IMR-90 (cell line): Measurements from ENCODE around the gene DISC1. TPM values are rescaled to one million over a fixed set of nuclear protein-coding genes. Genes with fewer than 3 reads are reported as not detected.

ENCODE experiments used
- ATAC-seq: fragments of 200-7000 bp; cut with Tn5 transposase; 2 replicates; pipeline ENCODE4 v1.9.1; 2020; ENCODE audit warnings: low read depth, mild to moderate bottlenecking, moderate library complexity
- BruUV-seq: library from RNA; stranded (reverse); fragments of 400-500 nt; replicated peaks from 2 replicates; lab custom pipeline; 2021; lab: Mats Ljungman, UMichigan
- CTCF ChIA-PET: fragments of 300-600 bp; formaldehyde crosslinking; extraction: SDS; loops from one replicate; lab custom pipeline; 2021; ENCODE audit warnings: antibody characterized with exemption; lab: Yijun Ruan, JAX
- POLR2A ChIA-PET: fragments of 300-600 bp; sonication (Branson Sonifier 250); formaldehyde crosslinking; loops from one replicate; lab custom pipeline; 2022; ENCODE audit warnings: antibody characterized with exemption; ENCODE audit not compliant: unreplicated experiment; lab: Charles Lee
- DNase-seq: peaks from one replicate; pipeline ENCODE4 v3.0.0; 2013
- H2AFZ ChIP-seq: replicated peaks from 2 replicates; pipeline ENCODE3; 2013; ENCODE audit warnings: low read length, mild to moderate bottlenecking; ENCODE audit not compliant: poor library complexity
- H2AK5ac ChIP-seq: 2 replicates; pipeline ENCODE4 v1.6.1; 2013; ENCODE audit warnings: low read depth, low read length, inconsistent platforms
- H2AK9ac ChIP-seq: replicated peaks from 2 replicates; pipeline ENCODE3; 2013; ENCODE audit warnings: mild to moderate bottlenecking, low read depth, low read length, moderate library complexity; ENCODE audit not compliant: poor library complexity
- H2BK120ac ChIP-seq: 2 replicates; pipeline ENCODE4 v1.6.1; 2013; ENCODE audit warnings: low read depth, low read length, inconsistent platforms
- H2BK15ac ChIP-seq: 3 replicates; pipeline ENCODE4 v1.6.1; 2013; ENCODE audit warnings: low read depth, low read length, inconsistent platforms
- H2BK20ac ChIP-seq: 2 replicates; pipeline ENCODE4 v1.6.1; 2013; ENCODE audit warnings: low read depth, mild to moderate bottlenecking, inconsistent platforms, low read length, moderate library complexity
- H2BK5ac ChIP-seq: 2 replicates; pipeline ENCODE4 v1.6.1; 2013; ENCODE audit warnings: mild to moderate bottlenecking, low read depth, low read length, inconsistent platforms; ENCODE audit not compliant: poor library complexity, severe bottlenecking
- H3K14ac ChIP-seq: replicated peaks from 2 replicates; pipeline ENCODE4 v1.6.1; 2013; ENCODE audit warnings: low read depth, low read length, inconsistent platforms
- H3K18ac ChIP-seq: 2 replicates; pipeline ENCODE4 v1.6.1; 2013; ENCODE audit warnings: low read depth, low read length, control low read depth
- H3K23ac ChIP-seq: 2 replicates; pipeline ENCODE4 v1.6.1; 2013; ENCODE audit warnings: low read depth, low read length, inconsistent platforms
- H3K27ac ChIP-seq: 2 replicates; pipeline ENCODE4 v1.5.1; 2013; ENCODE audit warnings: mild to moderate bottlenecking, control low read depth, low read length; ENCODE audit not compliant: insufficient read depth
- H3K27me3 ChIP-seq: 2 replicates; pipeline ENCODE4 v1.6.1; 2013; ENCODE audit warnings: low read length; ENCODE audit not compliant: control insufficient read depth, insufficient read depth
- H3K36me3 ChIP-seq: 2 replicates; pipeline ENCODE4 v1.6.1; 2013; ENCODE audit warnings: low read length, mixed read lengths; ENCODE audit not compliant: control insufficient read depth, insufficient read depth
- H3K4ac ChIP-seq: 2 replicates; pipeline ENCODE4 v1.6.1; 2013; ENCODE audit warnings: low read depth, low read length, inconsistent platforms
- H3K4me1 ChIP-seq: 2 replicates; pipeline ENCODE4 v1.6.1; 2013; ENCODE audit warnings: low read length, mixed read lengths; ENCODE audit not compliant: control insufficient read depth, insufficient read depth
- H3K4me2 ChIP-seq: 2 replicates; pipeline ENCODE4 v1.6.1; 2013; ENCODE audit warnings: low read depth, mild to moderate bottlenecking, control low read depth, low read length, moderate library complexity
- H3K4me3 ChIP-seq: 2 replicates; pipeline ENCODE4 v1.5.1; 2013; ENCODE audit warnings: low read depth, mild to moderate bottlenecking, control low read depth, low read length, moderate library complexity; ENCODE audit not compliant: insufficient read depth
- H3K56ac ChIP-seq: 2 replicates; pipeline ENCODE4 v1.6.1; 2013; ENCODE audit warnings: low read length, inconsistent platforms; ENCODE audit not compliant: insufficient read depth; ENCODE audit errors: extremely low read depth
- H3K79me1 ChIP-seq, 2 experiments: 2 replicates each; pipeline ENCODE4 v1.6.1; 2013; ENCODE audit warnings: low read length in 2 of 2, inconsistent platforms in 1 of 2, low read depth in 1 of 2
- H3K9ac ChIP-seq: 2 replicates; pipeline ENCODE4 v1.6.1; 2013; ENCODE audit warnings: low read depth, low read length, control low read depth
- H3K9me1 ChIP-seq: 2 replicates; pipeline ENCODE4 v1.6.1; 2013; ENCODE audit warnings: low read length, inconsistent platforms; ENCODE audit not compliant: insufficient read depth
- H3K9me3 ChIP-seq: 2 replicates; pipeline ENCODE4 v1.6.1; 2013; ENCODE audit warnings: low read length; ENCODE audit not compliant: control insufficient read depth, insufficient read depth
- H4K20me1 ChIP-seq: 2 replicates; pipeline ENCODE4 v1.6.1; 2013; ENCODE audit warnings: low read length, inconsistent platforms; ENCODE audit not compliant: insufficient read depth
- H4K5ac ChIP-seq: 2 replicates; pipeline ENCODE4 v1.6.1; 2013; ENCODE audit warnings: mild to moderate bottlenecking, low read depth, low read length, control low read depth
- H4K8ac ChIP-seq, 2 experiments: 2 replicates each; pipeline ENCODE4 v1.6.1; 2013; ENCODE audit warnings: low read depth in 2 of 2, low read length in 2 of 2, control low read depth in 1 of 2, inconsistent platforms in 1 of 2
- H4K91ac ChIP-seq: 2 replicates; pipeline ENCODE4 v1.6.1; 2013; ENCODE audit warnings: low read depth, low read length, inconsistent platforms; ENCODE audit not compliant: insufficient read depth
- CEBPB ChIP-seq: IDR thresholded peaks from 2 replicates; pipeline ENCODE4 v1.6.1; 2012; ENCODE audit warnings: low read depth, low read length, improper control_type of control experiment
- MXI1 ChIP-seq: IDR thresholded peaks from 2 replicates; pipeline ENCODE4 v1.6.1; 2012; ENCODE audit warnings: low read depth, mild to moderate bottlenecking, low read length, moderate library complexity, borderline replicate concordance
- RFX5 ChIP-seq: IDR thresholded peaks from 2 replicates; pipeline ENCODE4 v1.8.0; 2012; ENCODE audit warnings: low read depth, mild to moderate bottlenecking, low read length, moderate library complexity
- SMC3 ChIP-seq: fragments of 150-350 bp; IDR thresholded peaks from 2 replicates; pipeline ENCODE4 v1.6.1; 2016; ENCODE audit warnings: low read depth, mild to moderate bottlenecking, antibody characterized with exemption, low read length, moderate library complexity
- dilution Hi-C: fragments of 300-500 bp; cut with HindIII; formaldehyde crosslinking; loops from one replicate; pipeline ENCODE4 v1.14.3; 2018; ENCODE audit warnings: low sequenced_read_pairs; ENCODE audit not compliant: unreplicated experiment
- in situ Hi-C: fragments of 300-500 bp; cut with MboI; formaldehyde crosslinking; loops from 3 replicates; pipeline ENCODE4 v1.14.3; 2019; ENCODE audit warnings: low sequenced_read_pairs, inconsistent platforms, mixed read lengths
- intact Hi-C: fragments of 100-400 bp; cut with micrococcal nuclease; formaldehyde crosslinking; loops from 2 replicates; pipeline ENCODE4 v1.10.0; 2022
- polyA plus RNA-seq, 3 experiments: library from polyadenylated mRNA; depleted of rRNA; stranded (reverse); fragments of >200 nt; gene quantifications; 2 replicates each; pipeline ENCODE4 v1.2.3, GENCODE V29; 2012; ENCODE audit warnings: low replicate concordance in 1 of 3
- total RNA-seq: library from RNA; depleted of rRNA; stranded (reverse); fragments of >200 nt; gene quantifications from 2 replicates; pipeline ENCODE4 v1.2.3, GENCODE V29; 2012

DISC1 gene
- total and polyA plus RNA-seq, 2 of the 4 experiments (the other 2 are of a cell fraction): 2.2 to 7.0 TPM

- in situ Hi-C loops: no loop called here
- no TSS peak for BruUV-seq
- no peak overlapping the region for H3K27ac ChIP-seq
- H3K27me3 ChIP-seq: no peaks in the 10 kb centered on the region
- no peaks in the 10 kb centered on the region for H3K4me1 ChIP-seq
- no peak overlapping the region for H4K8ac ChIP-seq
- H3K9ac ChIP-seq: no peak overlapping the region
- H4K20me1 ChIP-seq: no peaks in the 10 kb centered on the region
- ATAC-seq: no peak
- POLR2A ChIA-PET: no interaction called here
- no peak overlapping the region for H3K14ac ChIP-seq
- no peak for TF ChIP-seq RFX5
- no peak for TF ChIP-seq CEBPB
- TF ChIP-seq SMC3: no peak
- no peak for TF ChIP-seq MXI1
- no peak overlapping the region for H3K23ac ChIP-seq
- H3K4me3 ChIP-seq: no peak overlapping the region
- H2BK120ac ChIP-seq: no peak overlapping the region
- H3K9me1 ChIP-seq: no peaks in the 10 kb centered on the region
- H3K9me3 ChIP-seq: no peaks in the 10 kb centered on the region
- CTCF ChIA-PET: no interaction called here
- intact Hi-C loops: no loop called here
- DNase-seq: no peak
- no peak overlapping the region for H4K91ac ChIP-seq
- no peak overlapping the region for H2AFZ ChIP-seq
- dilution Hi-C loops: no loop called here
- H2BK5ac ChIP-seq: no peak overlapping the region
- no peak overlapping the region for H2AK5ac ChIP-seq
- H3K4me2 ChIP-seq: no peak overlapping the region
- no peak overlapping the region for H3K18ac ChIP-seq
- no peaks in the 10 kb centered on the region for H3K79me1 ChIP-seq
- no peak overlapping the region for H2BK15ac ChIP-seq
- H3K4ac ChIP-seq: no peak overlapping the region
- H3K56ac ChIP-seq: no peak overlapping the region
- no peak overlapping the region for H2AK9ac ChIP-seq
- no peak overlapping the region for H2BK20ac ChIP-seq
- no peak overlapping the region for H4K5ac ChIP-seq
- no peaks in the 10 kb centered on the region for H3K36me3 ChIP-seq
Measured at GRCh38 chr1:231964961-231965360, 338.4 kb downstream of the DISC1 start.
